NB4 (cell line): ENCODE measurements around the gene SMAD2.
"Not testable (repeated sequence)": the region's sequence is repeated elsewhere in the genome, so short reads cannot be mapped to it uniquely, and the experiment has no call there.

Source experiments
- POLR2A ChIP-seq: IDR thresholded peaks from 2 replicates; pipeline ENCODE4 v1.6.1; 2011; ENCODE audit warnings: mild to moderate bottlenecking; ENCODE audit not compliant: insufficient read length; ENCODE audit errors: extremely low read depth
- TF ChIP-seq, protein P1 (sequence below): IDR thresholded peaks from one replicate; pipeline ENCODE4 v1.5.1; 2012; ENCODE audit warnings: low read depth, low read length

DNA sequence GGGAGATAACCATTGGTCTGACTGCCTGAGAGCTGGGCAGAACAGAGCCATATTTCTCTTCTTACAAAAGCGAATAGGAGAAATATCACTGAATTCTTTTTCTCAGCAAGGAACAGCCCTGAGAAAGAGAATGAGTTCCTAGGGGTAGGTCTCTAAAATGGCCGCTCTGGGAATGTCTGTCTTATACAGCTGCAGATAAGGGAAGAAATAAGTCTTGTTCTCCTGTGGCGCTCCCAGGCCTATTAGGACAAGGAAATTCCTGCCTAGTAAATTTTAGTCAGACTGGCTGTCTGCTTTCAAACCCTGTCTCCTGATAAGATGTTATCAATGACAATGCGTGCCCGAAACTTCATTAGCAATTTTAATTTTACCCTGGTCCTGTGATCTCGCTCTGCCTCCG lies 30.5 kb upstream of the SMAD2 start:
- TF ChIP-seq, protein P1, sequence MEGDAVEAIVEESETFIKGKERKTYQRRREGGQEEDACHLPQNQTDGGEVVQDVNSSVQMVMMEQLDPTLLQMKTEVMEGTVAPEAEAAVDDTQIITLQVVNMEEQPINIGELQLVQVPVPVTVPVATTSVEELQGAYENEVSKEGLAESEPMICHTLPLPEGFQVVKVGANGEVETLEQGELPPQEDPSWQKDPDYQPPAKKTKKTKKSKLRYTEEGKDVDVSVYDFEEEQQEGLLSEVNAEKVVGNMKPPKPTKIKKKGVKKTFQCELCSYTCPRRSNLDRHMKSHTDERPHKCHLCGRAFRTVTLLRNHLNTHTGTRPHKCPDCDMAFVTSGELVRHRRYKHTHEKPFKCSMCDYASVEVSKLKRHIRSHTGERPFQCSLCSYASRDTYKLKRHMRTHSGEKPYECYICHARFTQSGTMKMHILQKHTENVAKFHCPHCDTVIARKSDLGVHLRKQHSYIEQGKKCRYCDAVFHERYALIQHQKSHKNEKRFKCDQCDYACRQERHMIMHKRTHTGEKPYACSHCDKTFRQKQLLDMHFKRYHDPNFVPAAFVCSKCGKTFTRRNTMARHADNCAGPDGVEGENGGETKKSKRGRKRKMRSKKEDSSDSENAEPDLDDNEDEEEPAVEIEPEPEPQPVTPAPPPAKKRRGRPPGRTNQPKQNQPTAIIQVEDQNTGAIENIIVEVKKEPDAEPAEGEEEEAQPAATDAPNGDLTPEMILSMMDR = not testable (repeated sequence)
- TF ChIP-seq POLR2A = not testable (repeated sequence)
